Hepatocyte (in vitro differentiated cells): ENCODE data around the gene KDM6B. TPM values are rescaled to one million over a fixed set of nuclear protein-coding genes. Genes with fewer than 3 reads are reported as not detected.

Experiments
- DNase-seq: peaks from one replicate; pipeline ENCODE4 v3.0.0-alpha.2; 2016; ENCODE audit warnings: low spot score
- H2AFZ ChIP-seq: fragments of 200-600 bp; sonication (generic); 2 replicates; pipeline ENCODE4 v1.6.0; 2016; ENCODE audit warnings: antibody characterized with exemption, mild to moderate bottlenecking
- H3K27ac ChIP-seq: fragments of 200-600 bp; sonication (generic); 2 replicates; pipeline ENCODE4 v1.5.1; 2016; ENCODE audit warnings: mild to moderate bottlenecking
- H3K27me3 ChIP-seq: fragments of 200-600 bp; sonication (generic); 2 replicates; pipeline ENCODE4 v1.6.1; 2016
- H3K36me3 ChIP-seq: fragments of 200-600 bp; sonication (generic); replicated peaks from 2 replicates; pipeline ENCODE4 v1.5.1; 2016; ENCODE audit warnings: low read depth; ENCODE audit not compliant: insufficient read depth
- H3K4me1 ChIP-seq: fragments of 200-600 bp; sonication (generic); 2 replicates; pipeline ENCODE4 v1.5.1; 2016; ENCODE audit warnings: mild to moderate bottlenecking, moderate library complexity; ENCODE audit not compliant: insufficient read depth
- H3K4me2 ChIP-seq: fragments of 200-600 bp; sonication (generic); 2 replicates; pipeline ENCODE4 v1.6.0; 2016
- H3K4me3 ChIP-seq: fragments of 200-600 bp; sonication (generic); 2 replicates; pipeline ENCODE4 v1.5.1; 2016; ENCODE audit warnings: mild to moderate bottlenecking
- H3K79me2 ChIP-seq: fragments of 200-600 bp; sonication (generic); 2 replicates; pipeline ENCODE4 v1.6.0; 2017; ENCODE audit warnings: mild to moderate bottlenecking
- H3K9me2 ChIP-seq: fragments of 200-600 bp; sonication (generic); replicated peaks from 2 replicates; pipeline ENCODE4 v1.6.0; 2017; ENCODE audit warnings: mild to moderate bottlenecking; ENCODE audit not compliant: insufficient read depth
- H3K9me3 ChIP-seq: fragments of 200-600 bp; sonication (generic); 2 replicates; pipeline ENCODE4 v1.5.1; 2016; ENCODE audit warnings: low read depth, mild to moderate bottlenecking
- H4K20me1 ChIP-seq: fragments of 200-600 bp; sonication (generic); 2 replicates; pipeline ENCODE4 v1.6.0; 2016; ENCODE audit warnings: mild to moderate bottlenecking; ENCODE audit not compliant: insufficient read depth, poor library complexity, severe bottlenecking
- EZH2 ChIP-seq: fragments of 200-600 bp; sonication (generic); IDR thresholded peaks from 2 replicates; pipeline ENCODE4 v1.6.1; 2016; ENCODE audit warnings: antibody characterized with exemption, mild to moderate bottlenecking, borderline replicate concordance
- EZH2phosphoT487 ChIP-seq: fragments of 200-600 bp; sonication (generic); IDR thresholded peaks from one replicate; pipeline ENCODE4 v1.6.1; 2018; ENCODE audit warnings: antibody characterized with exemption, mild to moderate bottlenecking, low read depth, moderate library complexity; ENCODE audit not compliant: unreplicated experiment, severe bottlenecking
- WGBS: methylation state at CpG from one replicate; pipeline ENCODE4 v1.1.6; 2016; ENCODE audit warnings: low lambda C conversion rate; ENCODE audit errors: missing lambda C conversion rate; 5-methylcytosine and 5-hydroxymethylcytosine counted together
- polyA plus RNA-seq: library from polyadenylated mRNA; unstranded; fragments of >200 nt; fragmentation: Nextera tagmentation; extraction: Ambion mirVana; gene quantifications from 2 replicates; pipeline ENCODE4 v1.2.1, GENCODE V29; 2016
- total RNA-seq: library from RNA; depleted of rRNA; stranded (reverse); fragments of >200 nt; gene quantifications from 2 replicates; pipeline ENCODE4 v1.2.3, GENCODE V29; 2014
- TF ChIP-seq, protein P1 (sequence below): fragments of 200-600 bp; sonication (generic); IDR thresholded peaks from 2 replicates; pipeline ENCODE4 v1.5.1; 2016; ENCODE audit warnings: antibody characterized with exemption, mild to moderate bottlenecking; ENCODE audit not compliant: poor library complexity

KDM6B gene
- total and polyA plus RNA-seq, 2 experiments from 2014 or later, result 5.9 to 10.2 TPM

- Histone ChIP-seq H3K4me2 (no peak overlapping the region), H2AFZ (no peak overlapping the region), H3K4me3 (no peak overlapping the region), H3K27me3 (no peaks in the 10 kb centered on the region), H3K9me3 (no peaks in the 10 kb centered on the region), H3K36me3 (no peaks in the 10 kb centered on the region), H3K79me2 (peaks cover 47% of the 10 kb centered on the region), H3K9me2 (no peaks in the 10 kb centered on the region), H3K4me1 (peaks cover 16% of the 10 kb centered on the region), H3K27ac (no peak overlapping the region), H4K20me1 (peaks cover 62% of the 10 kb centered on the region)
- no peak for TF ChIP-seq EZH2phosphoT487
- no peak for DNase-seq
- 94% methylated on average over 17 of the region's 17 CpGs for WGBS
Measured at GRCh38 chr17:7850701-7851437, 16.9 kb downstream of the KDM6B start.

- no peak overlapping the region for H3K4me2 ChIP-seq
Measured at GRCh38 chr17:7851438-7852261, 17.6 kb downstream of the KDM6B start.

GRCh38 chr17:7852262-7852670 is 18.2 kb downstream of the KDM6B start:
- H3K79me2 ChIP-seq, result peaks cover 36% of the 10 kb centered on the region
- H3K4me1 ChIP-seq, result peaks cover 24% of the 10 kb centered on the region
- H3K4me2 ChIP-seq, result no peak overlapping the region
- 94% methylated on average over 19 of the region's 20 CpGs for WGBS
- no peak overlapping the region for H2AFZ ChIP-seq
- H4K20me1 ChIP-seq, result peaks cover 53% of the 10 kb centered on the region
- peak; percentile 9 for DNase-seq
- H3K27me3 ChIP-seq, result no peaks in the 10 kb centered on the region
- no peaks in the 10 kb centered on the region for H3K36me3 ChIP-seq
- H3K27ac ChIP-seq, result no peak overlapping the region
- TF ChIP-seq, protein P1, sequence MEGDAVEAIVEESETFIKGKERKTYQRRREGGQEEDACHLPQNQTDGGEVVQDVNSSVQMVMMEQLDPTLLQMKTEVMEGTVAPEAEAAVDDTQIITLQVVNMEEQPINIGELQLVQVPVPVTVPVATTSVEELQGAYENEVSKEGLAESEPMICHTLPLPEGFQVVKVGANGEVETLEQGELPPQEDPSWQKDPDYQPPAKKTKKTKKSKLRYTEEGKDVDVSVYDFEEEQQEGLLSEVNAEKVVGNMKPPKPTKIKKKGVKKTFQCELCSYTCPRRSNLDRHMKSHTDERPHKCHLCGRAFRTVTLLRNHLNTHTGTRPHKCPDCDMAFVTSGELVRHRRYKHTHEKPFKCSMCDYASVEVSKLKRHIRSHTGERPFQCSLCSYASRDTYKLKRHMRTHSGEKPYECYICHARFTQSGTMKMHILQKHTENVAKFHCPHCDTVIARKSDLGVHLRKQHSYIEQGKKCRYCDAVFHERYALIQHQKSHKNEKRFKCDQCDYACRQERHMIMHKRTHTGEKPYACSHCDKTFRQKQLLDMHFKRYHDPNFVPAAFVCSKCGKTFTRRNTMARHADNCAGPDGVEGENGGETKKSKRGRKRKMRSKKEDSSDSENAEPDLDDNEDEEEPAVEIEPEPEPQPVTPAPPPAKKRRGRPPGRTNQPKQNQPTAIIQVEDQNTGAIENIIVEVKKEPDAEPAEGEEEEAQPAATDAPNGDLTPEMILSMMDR, result no peak
- TF ChIP-seq EZH2phosphoT487 (no peak), EZH2 (no peak)
- no peaks in the 10 kb centered on the region for H3K9me3 ChIP-seq
- no peak overlapping the region for H3K4me3 ChIP-seq
- H3K9me2 ChIP-seq, result no peaks in the 10 kb centered on the region

More at GRCh38 chr17:7851438-7852261, 17.6 kb downstream of the KDM6B start:
- Histone ChIP-seq H3K4me1 (peaks cover 24% of the 10 kb centered on the region), H4K20me1 (peaks cover 54% of the 10 kb centered on the region), H3K27ac (no peak overlapping the region), H3K4me3 (no peak overlapping the region), H3K9me3 (no peaks in the 10 kb centered on the region), H3K9me2 (no peaks in the 10 kb centered on the region), H3K36me3 (no peaks in the 10 kb centered on the region), H3K27me3 (no peaks in the 10 kb centered on the region), H3K79me2 (peaks cover 41% of the 10 kb centered on the region), H2AFZ (no peak overlapping the region)
- DNase-seq, result peak; percentile 97
- 39% methylated on average over 60 of the region's 60 CpGs for WGBS
- TF ChIP-seq, protein P1, result peak; percentile 86
- no peak for TF ChIP-seq EZH2phosphoT487
